RWPE2 (cell line): ENCODE measurements around the gene LHFPL2.

Experiments
- ATAC-seq: fragments of 200-7000 bp; cut with Tn5 transposase; 3 replicates; pipeline ENCODE4 v1.9.1; 2021; ENCODE audit warnings: low read depth
- DNase-seq: peaks from one replicate; pipeline ENCODE4 v3.0.0-alpha.2; 2020; ENCODE audit warnings: low spot score
- H3K27ac ChIP-seq: fragments of 450-650 bp; 2 replicates; pipeline ENCODE4 v1.5.1; 2017; ENCODE audit warnings: mild to moderate bottlenecking; ENCODE audit not compliant: poor library complexity, severe bottlenecking
- H3K27me3 ChIP-seq: fragments of 250-450 bp; sonication (Bioruptor Pico); 2 replicates; pipeline ENCODE4 v1.5.1; 2021; ENCODE audit warnings: mild to moderate bottlenecking, moderate library complexity; ENCODE audit not compliant: insufficient read depth, poor library complexity, severe bottlenecking
- H3K36me3 ChIP-seq: fragments of 250-450 bp; sonication (Bioruptor Pico); 2 replicates; pipeline ENCODE4 v1.5.1; 2020; ENCODE audit warnings: low read depth, mild to moderate bottlenecking, moderate library complexity
- H3K4me1 ChIP-seq: fragments of 250-450 bp; sonication (Bioruptor Pico); 2 replicates; pipeline ENCODE4 v1.5.1; 2021; ENCODE audit warnings: mild to moderate bottlenecking, moderate library complexity; ENCODE audit not compliant: insufficient read depth, poor library complexity, severe bottlenecking
- H3K4me3 ChIP-seq: fragments of 250-450 bp; sonication (Bioruptor Pico); 2 replicates; pipeline ENCODE4 v1.5.1; 2021; ENCODE audit warnings: mild to moderate bottlenecking, moderate library complexity; ENCODE audit not compliant: severe bottlenecking
- H3K9me3 ChIP-seq: fragments of 250-450 bp; sonication (Bioruptor Pico); 2 replicates; pipeline ENCODE4 v1.5.1; 2021; ENCODE audit warnings: mild to moderate bottlenecking, moderate library complexity; ENCODE audit not compliant: severe bottlenecking
- CTCF ChIP-seq: fragments of 450-650 bp; IDR thresholded peaks from one replicate; pipeline ENCODE4 v1.5.1; 2017; ENCODE audit warnings: mild to moderate bottlenecking, moderate library complexity; ENCODE audit not compliant: poor library complexity, severe bottlenecking

LHFPL2 gene

DNA sequence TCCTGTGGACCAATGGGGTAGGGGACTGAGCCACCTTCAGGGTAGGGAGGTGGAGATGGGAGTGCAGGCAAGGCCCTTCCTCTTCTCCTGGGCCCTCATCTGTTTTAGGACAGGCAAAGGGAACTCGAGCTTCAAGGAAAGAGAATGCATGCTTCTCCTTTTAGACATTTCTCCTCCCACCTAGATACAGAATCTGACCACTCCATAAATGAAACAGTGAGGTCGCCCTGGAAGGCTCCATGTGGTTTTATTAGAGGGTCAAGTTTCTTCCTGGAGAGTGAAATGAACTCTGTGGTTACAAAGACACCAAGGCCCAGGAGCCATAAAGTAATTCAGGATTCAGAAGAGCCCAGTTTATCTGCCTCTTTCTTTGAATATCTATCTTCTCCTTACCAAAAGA lies 14.9 kb downstream of the LHFPL2 start:
- no peak for ATAC-seq
- Histone ChIP-seq H3K4me1 (peaks cover 15% of the 10 kb centered on the region), H3K9me3 (no peaks in the 10 kb centered on the region), H3K36me3 (peaks cover 44% of the 10 kb centered on the region), H3K27me3 (no peaks in the 10 kb centered on the region), H3K27ac (no peak overlapping the region), H3K4me3 (no peak overlapping the region)
- no peak for TF ChIP-seq CTCF
- no peak for DNase-seq

DNA sequence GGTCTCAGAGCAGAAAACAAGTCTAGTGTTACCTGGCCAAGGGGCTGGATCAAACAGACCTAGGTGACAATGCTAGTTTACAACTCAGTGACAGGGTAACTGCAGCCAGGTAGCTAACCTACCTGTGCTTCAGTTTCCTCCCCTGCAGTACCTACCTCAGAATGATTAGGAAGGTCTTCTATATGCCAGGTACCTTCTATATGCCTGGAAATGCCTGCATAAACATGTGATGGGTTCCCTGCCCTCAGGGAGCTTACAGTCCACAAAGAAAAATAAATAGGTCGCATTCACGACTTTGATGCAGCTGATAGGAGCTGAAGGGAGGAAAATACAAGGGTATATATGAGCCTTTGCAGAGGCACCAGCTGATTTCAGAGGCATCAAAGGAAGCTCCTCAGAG lies 16.1 kb downstream of the LHFPL2 start:
- ATAC-seq (no peak), DNase-seq (no peak)
- Histone ChIP-seq H3K36me3 (peaks cover 53% of the 10 kb centered on the region), H3K4me3 (no peak overlapping the region), H3K4me1 (peaks cover 4% of the 10 kb centered on the region), H3K9me3 (no peaks in the 10 kb centered on the region), H3K27ac (no peak overlapping the region), H3K27me3 (no peaks in the 10 kb centered on the region)
- no peak for TF ChIP-seq CTCF

GRCh38 chr5:78631931-78632330 lies 16.6 kb downstream of the LHFPL2 start:
- no peak overlapping the region for H3K27ac ChIP-seq
- H3K4me3 ChIP-seq = no peak overlapping the region
- no peaks in the 10 kb centered on the region for H3K9me3 ChIP-seq
- no peaks in the 10 kb centered on the region for H3K27me3 ChIP-seq
- H3K4me1 ChIP-seq = no peaks in the 10 kb centered on the region
- DNase-seq (no peak), ATAC-seq (no peak; the same call in 2 of the 3 replicates)
- peaks cover 54% of the 10 kb centered on the region for H3K36me3 ChIP-seq
- TF ChIP-seq CTCF = no peak

GRCh38 chr5:78630047-78630446 lies 18.5 kb downstream of the LHFPL2 start:
- Histone ChIP-seq H3K27me3 (no peaks in the 10 kb centered on the region), H3K4me3 (no peak overlapping the region), H3K27ac (no peak overlapping the region), H3K9me3 (no peaks in the 10 kb centered on the region), H3K36me3 (peaks cover 73% of the 10 kb centered on the region), H3K4me1 (no peaks in the 10 kb centered on the region)
- no peak for DNase-seq
- TF ChIP-seq CTCF = no peak
- no peak for ATAC-seq

DNA sequence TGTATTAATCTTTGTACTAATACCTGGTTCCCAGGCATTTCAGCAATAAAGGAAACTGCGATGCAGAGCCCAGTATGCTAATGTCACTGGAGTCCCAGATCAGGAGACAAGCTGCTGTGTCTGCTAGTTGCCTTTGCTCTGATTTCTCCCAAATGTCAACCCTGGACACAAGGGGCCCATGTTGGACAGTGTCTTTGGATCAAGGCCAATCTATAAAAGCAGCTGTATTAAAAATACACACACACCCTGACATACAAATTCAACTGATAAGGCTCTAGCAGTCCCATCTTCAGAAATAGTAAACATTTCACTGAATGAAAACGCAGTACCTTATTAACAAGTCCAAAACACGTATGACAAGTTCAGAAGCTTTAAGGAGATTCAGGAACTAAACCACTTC lies 18.9 kb downstream of the LHFPL2 start:
- Histone ChIP-seq H3K4me3 (no peak overlapping the region), H3K9me3 (no peaks in the 10 kb centered on the region), H3K27ac (no peak overlapping the region), H3K4me1 (no peaks in the 10 kb centered on the region), H3K27me3 (no peaks in the 10 kb centered on the region), H3K36me3 (peaks cover 74% of the 10 kb centered on the region)
- ATAC-seq = no peak
- no peak for TF ChIP-seq CTCF
- no peak for DNase-seq
